ENCODE results near the gene PIP4K2C.
"Not testable (repeated sequence)": the region's sequence is repeated elsewhere in the genome, so short reads cannot be mapped to it uniquely, and the experiment has no call there.

PIP4K2C gene

DNA sequence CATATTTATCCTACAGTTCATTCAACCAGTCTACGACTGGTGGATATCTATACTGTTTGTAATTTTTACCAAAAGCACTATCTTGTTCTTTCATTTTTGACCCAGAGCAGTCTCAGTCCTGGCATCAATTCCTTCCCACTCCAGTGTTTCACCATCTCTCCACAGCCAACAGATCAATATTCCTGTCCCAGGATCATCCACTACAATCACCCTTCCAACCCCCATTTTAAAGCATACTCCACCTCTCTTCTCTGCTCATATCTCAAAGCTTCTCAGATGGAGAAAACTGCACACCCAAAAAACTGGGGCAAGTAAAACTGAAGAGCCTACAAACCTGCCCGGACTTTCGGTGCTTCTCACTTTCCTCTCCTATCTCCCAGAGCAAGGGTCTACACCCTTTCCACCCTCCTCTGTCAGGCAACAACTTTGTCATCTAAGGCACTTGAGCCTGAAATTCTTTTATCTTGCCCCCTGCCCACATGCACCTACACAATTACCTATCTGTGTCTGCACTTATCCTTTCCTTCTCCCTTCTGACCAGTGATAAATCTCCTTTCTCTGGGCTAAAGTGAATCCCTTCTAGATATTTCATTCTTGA, 4.1 kb upstream of the PIP4K2C start:
- no peak for DNase-seq (ENCODE audit: low spot score)
- TF ChIP-seq CTCF (IDR thresholded peaks at IDR 0.05; ENCODE audit: poor library complexity, severe bottlenecking), result no peak
- Histone ChIP-seq H3K4me1 (ENCODE audit: insufficient read depth, poor library complexity, severe bottlenecking) (peaks cover 6% of the 10 kb centered on the region), H3K9me3 (ENCODE audit: severe bottlenecking) (no peaks in the 10 kb centered on the region), H3K36me3 (ENCODE audit: low read depth) (no peaks in the 10 kb centered on the region), H3K27ac (ENCODE audit: poor library complexity, severe bottlenecking) (no peak overlapping the region), H3K27me3 (ENCODE audit: insufficient read depth, poor library complexity, severe bottlenecking) (no peaks in the 10 kb centered on the region), H3K4me3 (ENCODE audit: severe bottlenecking) (no peak overlapping the region)
- ATAC-seq (ENCODE audit: low read depth), result no peak

- not testable (repeated sequence) for H3K4me3 ChIP-seq (ENCODE audit: severe bottlenecking); H3K36me3 ChIP-seq (ENCODE audit: low read depth); H3K9me3 ChIP-seq (ENCODE audit: severe bottlenecking); H3K27ac ChIP-seq (ENCODE audit: poor library complexity, severe bottlenecking); H3K27me3 ChIP-seq (ENCODE audit: insufficient read depth, poor library complexity, severe bottlenecking); DNase-seq (ENCODE audit: low spot score); ATAC-seq (ENCODE audit: low read depth)
- peaks cover 13% of the 10 kb centered on the region for H3K4me1 ChIP-seq (ENCODE audit: insufficient read depth, poor library complexity, severe bottlenecking)
Observed at GRCh38 chr12:57588951-57589610, 1.9 kb upstream of the PIP4K2C start.

- Histone ChIP-seq H3K4me1 (ENCODE audit: insufficient read depth, poor library complexity, severe bottlenecking) (peaks cover 13% of the 10 kb centered on the region), H3K27ac (ENCODE audit: poor library complexity, severe bottlenecking) (peak overlapping the region; percentile 43), H3K36me3 (ENCODE audit: low read depth) (peaks cover 16% of the 10 kb centered on the region), H3K27me3 (ENCODE audit: insufficient read depth, poor library complexity, severe bottlenecking) (no peaks in the 10 kb centered on the region), H3K9me3 (ENCODE audit: severe bottlenecking) (no peaks in the 10 kb centered on the region), H3K4me3 (ENCODE audit: severe bottlenecking) (peak overlapping the region; percentile 77)
- ATAC-seq (ENCODE audit: low read depth) (no peak), DNase-seq (ENCODE audit: low spot score) (no peak)
- no peak for TF ChIP-seq CTCF (IDR thresholded peaks at IDR 0.05; ENCODE audit: poor library complexity, severe bottlenecking)
Observed at GRCh38 chr12:57590479-57590863, 521 bp upstream of the PIP4K2C start.

- TF ChIP-seq CTCF (IDR thresholded peaks at IDR 0.05; ENCODE audit: poor library complexity, severe bottlenecking), result no peak
- H3K27me3 ChIP-seq (ENCODE audit: insufficient read depth, poor library complexity, severe bottlenecking), result no peaks in the 10 kb centered on the region
- DNase-seq (ENCODE audit: low spot score) (no peak), ATAC-seq (ENCODE audit: low read depth) (no peak)
- peak overlapping the region; percentile 77 for H3K4me3 ChIP-seq (ENCODE audit: severe bottlenecking)
- H3K36me3 ChIP-seq (ENCODE audit: low read depth), result peaks cover 26% of the 10 kb centered on the region
- peak overlapping the region; percentile 43 for H3K27ac ChIP-seq (ENCODE audit: poor library complexity, severe bottlenecking)
- H3K9me3 ChIP-seq (ENCODE audit: severe bottlenecking), result no peaks in the 10 kb centered on the region
- peaks cover 13% of the 10 kb centered on the region for H3K4me1 ChIP-seq (ENCODE audit: insufficient read depth, poor library complexity, severe bottlenecking)
Observed at GRCh38 chr12:57591782-57592325, 862 bp downstream of the PIP4K2C start.

DNA sequence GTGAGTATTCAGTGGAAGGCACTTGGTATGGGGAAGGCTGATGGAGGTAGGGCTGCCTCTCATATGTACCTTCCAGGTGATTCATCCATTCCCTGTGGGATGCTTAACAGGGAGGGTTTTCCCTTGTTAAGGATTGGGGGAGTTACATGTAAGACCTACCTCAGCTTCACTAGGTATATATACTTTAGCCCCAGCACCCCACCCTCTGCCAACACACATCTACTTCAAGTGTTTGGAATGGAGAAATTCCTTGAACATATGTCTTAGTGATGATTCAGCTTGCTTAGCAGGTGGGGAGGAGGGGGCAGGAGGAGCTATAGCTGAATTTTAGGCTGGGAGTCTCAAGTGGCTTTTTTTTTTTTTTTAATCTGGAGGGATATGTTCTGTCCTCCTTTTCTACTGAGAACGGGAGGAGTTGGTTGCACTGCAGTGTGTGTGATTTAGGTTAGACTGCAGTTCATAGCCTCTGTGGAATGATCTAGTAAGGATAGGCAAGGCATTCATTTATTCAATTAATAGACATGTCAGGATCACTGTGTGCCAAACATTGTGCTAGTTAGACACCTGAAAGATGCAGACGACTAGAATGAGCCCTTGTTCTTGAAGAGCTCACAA, 1.7 kb downstream of the PIP4K2C start:
- no peaks in the 10 kb centered on the region for H3K9me3 ChIP-seq (ENCODE audit: severe bottlenecking)
- ATAC-seq (ENCODE audit: low read depth), result peak; percentile 30; the same call in 1 of the 3 replicates
- peak overlapping the region; percentile 43 for H3K27ac ChIP-seq (ENCODE audit: poor library complexity, severe bottlenecking)
- peaks cover 13% of the 10 kb centered on the region for H3K4me1 ChIP-seq (ENCODE audit: insufficient read depth, poor library complexity, severe bottlenecking)
- H3K4me3 ChIP-seq (ENCODE audit: severe bottlenecking), result no peak overlapping the region
- no peak for TF ChIP-seq CTCF (IDR thresholded peaks at IDR 0.05; ENCODE audit: poor library complexity, severe bottlenecking)
- H3K36me3 ChIP-seq (ENCODE audit: low read depth), result peaks cover 34% of the 10 kb centered on the region
- no peaks in the 10 kb centered on the region for H3K27me3 ChIP-seq (ENCODE audit: insufficient read depth, poor library complexity, severe bottlenecking)
- no peak for DNase-seq (ENCODE audit: low spot score)
